LNCaP clone FGC (cell line): ENCODE results near the gene RGL3.
"Not testable (repeated sequence)": the region's sequence is repeated elsewhere in the genome, so short reads cannot be mapped to it uniquely, and the experiment has no call there.

Source experiments
- DNase-seq: peaks from one replicate; pipeline ENCODE4 v3.0.0-alpha.2; 2011; ENCODE audit warnings: low read depth
- H3K4me3 ChIP-seq: 2 replicates; pipeline ENCODE4 v1.5.1; 2011; ENCODE audit warnings: mild to moderate bottlenecking, low read depth, low read length, control low read depth
- TF ChIP-seq, protein P1 (sequence below): IDR thresholded peaks from 2 replicates; pipeline ENCODE4 v1.5.1; 2012; ENCODE audit warnings: mild to moderate bottlenecking; ENCODE audit not compliant: control insufficient read depth, insufficient read depth; ENCODE audit errors: extremely low read depth

Gene RGL3, protein sequence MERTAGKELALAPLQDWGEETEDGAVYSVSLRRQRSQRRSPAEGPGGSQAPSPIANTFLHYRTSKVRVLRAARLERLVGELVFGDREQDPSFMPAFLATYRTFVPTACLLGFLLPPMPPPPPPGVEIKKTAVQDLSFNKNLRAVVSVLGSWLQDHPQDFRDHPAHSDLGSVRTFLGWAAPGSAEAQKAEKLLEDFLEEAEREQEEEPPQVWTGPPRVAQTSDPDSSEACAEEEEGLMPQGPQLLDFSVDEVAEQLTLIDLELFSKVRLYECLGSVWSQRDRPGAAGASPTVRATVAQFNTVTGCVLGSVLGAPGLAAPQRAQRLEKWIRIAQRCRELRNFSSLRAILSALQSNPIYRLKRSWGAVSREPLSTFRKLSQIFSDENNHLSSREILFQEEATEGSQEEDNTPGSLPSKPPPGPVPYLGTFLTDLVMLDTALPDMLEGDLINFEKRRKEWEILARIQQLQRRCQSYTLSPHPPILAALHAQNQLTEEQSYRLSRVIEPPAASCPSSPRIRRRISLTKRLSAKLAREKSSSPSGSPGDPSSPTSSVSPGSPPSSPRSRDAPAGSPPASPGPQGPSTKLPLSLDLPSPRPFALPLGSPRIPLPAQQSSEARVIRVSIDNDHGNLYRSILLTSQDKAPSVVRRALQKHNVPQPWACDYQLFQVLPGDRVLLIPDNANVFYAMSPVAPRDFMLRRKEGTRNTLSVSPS

DNA sequence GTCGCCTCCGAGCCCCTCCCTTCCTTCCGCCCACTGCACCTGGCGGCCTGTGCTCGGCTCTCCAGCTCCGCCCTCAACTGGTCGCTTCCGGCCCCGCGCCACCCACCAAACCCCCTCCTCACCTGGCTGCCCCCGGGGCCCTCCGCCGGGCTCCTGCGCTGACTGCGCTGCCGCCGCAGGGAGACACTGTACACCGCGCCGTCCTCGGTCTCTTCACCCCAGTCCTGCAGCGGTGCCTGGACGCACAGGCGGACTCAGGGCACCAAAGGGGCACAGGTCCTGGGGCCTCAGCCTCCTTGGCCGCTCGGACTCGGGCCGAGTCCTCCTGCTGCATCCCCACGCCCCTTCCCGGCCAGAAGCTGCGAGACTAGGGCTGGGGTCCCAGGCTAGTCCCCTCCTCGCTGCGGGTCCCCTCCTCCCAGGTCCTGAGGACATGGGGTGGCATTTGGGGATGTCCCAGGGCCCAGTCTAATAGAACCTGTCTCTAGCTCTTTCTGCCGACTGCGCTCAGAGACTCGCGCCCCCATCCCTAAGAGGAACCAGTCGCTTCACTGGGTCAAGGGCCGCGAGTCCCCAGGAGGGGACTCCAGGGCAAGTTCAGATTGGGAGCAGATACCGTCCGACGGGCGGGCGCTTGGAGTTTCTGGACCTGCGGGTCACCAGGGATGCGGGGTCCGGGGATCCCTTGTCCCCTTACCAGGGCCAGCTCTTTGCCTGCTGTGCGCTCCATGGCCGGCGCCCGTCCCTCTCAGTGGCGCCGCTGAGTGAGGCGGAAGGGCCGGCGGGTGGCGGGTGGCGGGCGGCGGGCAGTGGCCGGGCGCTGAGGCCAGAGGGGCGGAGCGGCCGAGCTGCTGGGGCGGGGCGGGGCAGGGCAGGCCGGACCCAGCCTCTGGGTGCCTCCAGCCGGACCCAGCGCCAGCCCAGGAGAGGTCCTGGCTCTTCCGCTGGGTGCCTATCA, at the start of gene RGL3:
Gene RGL3, minus strand, starts transcription at position 766 of the 958 bp plus-strand sequence. Its CDS starts 36 bp downstream, at position 730.
- no peak within 1 kb of the TSS for H3K4me3 ChIP-seq
- TF ChIP-seq, protein P1, sequence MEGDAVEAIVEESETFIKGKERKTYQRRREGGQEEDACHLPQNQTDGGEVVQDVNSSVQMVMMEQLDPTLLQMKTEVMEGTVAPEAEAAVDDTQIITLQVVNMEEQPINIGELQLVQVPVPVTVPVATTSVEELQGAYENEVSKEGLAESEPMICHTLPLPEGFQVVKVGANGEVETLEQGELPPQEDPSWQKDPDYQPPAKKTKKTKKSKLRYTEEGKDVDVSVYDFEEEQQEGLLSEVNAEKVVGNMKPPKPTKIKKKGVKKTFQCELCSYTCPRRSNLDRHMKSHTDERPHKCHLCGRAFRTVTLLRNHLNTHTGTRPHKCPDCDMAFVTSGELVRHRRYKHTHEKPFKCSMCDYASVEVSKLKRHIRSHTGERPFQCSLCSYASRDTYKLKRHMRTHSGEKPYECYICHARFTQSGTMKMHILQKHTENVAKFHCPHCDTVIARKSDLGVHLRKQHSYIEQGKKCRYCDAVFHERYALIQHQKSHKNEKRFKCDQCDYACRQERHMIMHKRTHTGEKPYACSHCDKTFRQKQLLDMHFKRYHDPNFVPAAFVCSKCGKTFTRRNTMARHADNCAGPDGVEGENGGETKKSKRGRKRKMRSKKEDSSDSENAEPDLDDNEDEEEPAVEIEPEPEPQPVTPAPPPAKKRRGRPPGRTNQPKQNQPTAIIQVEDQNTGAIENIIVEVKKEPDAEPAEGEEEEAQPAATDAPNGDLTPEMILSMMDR: no peak
- no peak for DNase-seq

DNA sequence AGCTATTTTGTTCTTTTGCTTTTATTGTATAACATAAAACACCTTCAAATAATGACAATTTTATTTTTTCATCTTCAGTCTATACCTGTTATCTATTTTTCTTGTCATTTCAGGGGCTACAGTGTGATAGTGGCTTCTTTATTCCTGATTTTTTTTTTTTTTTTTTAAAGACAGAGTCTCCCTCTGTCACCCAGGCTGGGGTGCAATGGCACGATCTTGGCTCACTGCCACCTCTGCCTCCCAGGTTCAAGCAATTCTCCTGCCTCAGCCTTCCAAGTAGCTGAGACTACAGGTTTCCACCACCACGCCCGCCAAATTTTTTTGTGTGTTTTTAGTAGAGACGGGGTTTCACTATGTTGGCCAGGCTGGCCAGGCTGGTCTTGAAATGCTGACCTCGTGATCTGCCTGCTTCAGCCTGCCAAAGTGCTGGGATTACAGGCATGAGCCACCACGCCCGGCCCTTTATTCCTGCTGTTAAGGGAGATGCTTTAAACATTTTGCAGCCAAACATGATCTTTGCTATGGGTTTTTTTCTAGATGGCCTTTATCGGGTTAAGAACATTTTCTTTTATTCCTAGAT, 49.2 kb upstream of the RGL3 start:
- H3K4me3 ChIP-seq, DNase-seq: not testable (repeated sequence)

DNA sequence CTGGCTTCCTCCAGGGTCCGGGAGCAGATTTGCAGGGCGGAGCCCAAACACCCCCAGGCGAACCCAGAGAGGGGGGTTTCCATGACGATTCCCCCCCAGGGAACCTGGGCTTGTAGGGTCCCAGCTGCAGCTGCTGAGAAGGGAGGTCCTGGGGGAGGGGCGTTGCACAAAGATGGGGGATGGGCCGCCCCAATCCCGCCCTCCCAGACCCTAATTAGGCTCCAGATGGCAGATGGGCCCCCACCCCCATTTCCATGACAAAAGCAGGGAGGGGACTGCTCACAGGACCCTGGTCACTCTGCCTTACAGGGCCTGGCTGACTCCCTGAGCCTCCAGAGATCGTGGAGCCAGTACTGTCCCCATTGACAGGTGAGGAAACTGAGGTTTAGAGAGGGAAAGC, 46.5 kb upstream of the RGL3 start:
- TF ChIP-seq, protein P1: no peak
- no peak for DNase-seq
- no peak overlapping the region for H3K4me3 ChIP-seq

DNA sequence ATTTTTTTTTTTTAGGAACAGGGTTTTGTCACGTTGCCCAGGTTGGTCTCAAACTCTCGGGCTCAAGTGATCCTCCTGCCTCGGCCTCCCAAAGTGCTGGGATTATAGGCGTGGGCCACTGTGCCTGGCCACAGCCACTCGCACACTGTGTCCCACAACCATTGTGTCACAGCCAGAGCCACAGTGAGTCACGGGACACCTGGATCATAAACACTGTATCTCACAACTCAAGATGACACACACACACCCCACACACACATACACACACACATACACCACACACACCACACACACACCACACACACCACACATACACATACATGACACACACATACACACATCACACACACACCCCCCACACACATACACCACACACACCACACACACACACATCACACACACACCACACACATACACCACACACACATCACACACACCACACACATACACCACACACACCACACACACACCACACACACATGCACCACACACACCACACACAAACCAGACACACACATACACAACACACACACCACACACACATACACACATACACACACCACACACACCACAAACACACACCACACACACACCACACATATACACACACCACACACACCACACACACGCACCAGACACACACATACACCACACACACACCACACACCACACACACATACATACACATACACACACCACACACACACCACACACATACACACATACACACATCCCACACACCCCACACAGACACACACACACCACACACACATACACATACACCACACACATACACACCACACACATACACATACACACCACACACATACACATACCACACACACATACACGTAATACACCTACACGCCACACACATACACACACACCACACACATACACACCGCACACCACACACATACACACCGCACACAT, 45.5 kb upstream of the RGL3 start:
- no peak for DNase-seq
- TF ChIP-seq, protein P1: no peak

DNA sequence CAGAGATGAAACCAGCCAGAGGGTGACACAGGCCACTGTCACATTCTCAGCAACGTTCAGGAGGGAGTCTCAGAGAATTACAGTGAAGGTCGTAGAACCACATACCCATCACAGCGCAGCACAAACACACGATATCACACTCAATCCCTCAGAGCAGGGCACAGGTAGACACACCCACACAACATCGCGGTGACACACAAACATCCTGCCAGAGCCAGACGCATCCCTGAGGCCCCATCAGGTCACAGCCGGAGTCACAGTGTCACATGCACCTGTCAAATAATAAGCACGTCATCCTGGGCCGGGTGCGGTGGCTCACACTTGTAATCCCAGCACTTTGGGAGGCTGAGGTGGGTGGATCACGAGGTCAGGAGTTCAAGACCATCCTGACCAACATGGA, 44.3 kb upstream of the RGL3 start:
- TF ChIP-seq, protein P1: no peak
- no peak for DNase-seq
- no peak overlapping the region for H3K4me3 ChIP-seq

More for the DNA sequence above, 45.5 kb upstream of the RGL3 start:
- no peak overlapping the region for H3K4me3 ChIP-seq

DNA sequence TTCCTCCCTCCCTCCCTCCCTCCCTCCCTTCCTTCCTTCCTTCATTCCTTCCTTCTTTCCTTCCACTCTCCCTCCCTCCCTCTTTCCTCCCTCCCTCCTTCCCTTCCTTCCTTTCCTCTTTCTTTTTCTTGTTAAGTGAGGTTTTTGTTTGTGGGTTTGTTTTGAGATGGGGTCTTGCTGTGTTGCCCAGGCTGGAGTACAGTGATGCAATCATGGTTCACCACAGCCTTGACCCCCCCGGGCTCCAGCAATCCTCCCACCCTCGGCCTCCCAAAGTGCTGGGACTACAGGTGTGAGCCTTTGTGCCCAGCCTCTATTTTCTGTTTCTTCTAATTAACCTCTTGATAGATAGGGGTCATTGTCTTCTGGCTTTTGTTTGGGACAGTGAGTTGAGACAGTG, 42.3 kb upstream of the RGL3 start:
- TF ChIP-seq, protein P1: no peak
- no peak for DNase-seq
- no peak overlapping the region for H3K4me3 ChIP-seq
